Sigmoid colon (tissue), 7 donors: ENCODE data around the gene PDE7B. TPM values are rescaled to one million over a fixed set of nuclear protein-coding genes. Genes with fewer than 3 reads are reported as not detected.

ENCODE experiments used
- DNase-seq: peaks from one replicate; pipeline ENCODE4 v3.0.0-alpha.2; 2019
- H3K27ac ChIP-seq, 4 donors: fragments of 200-600 bp; sonication (generic); one replicate each; pipeline ENCODE4 v1.5.1; 2016 to 2019; ENCODE audit warnings: mild to moderate bottlenecking in 1 of 4
- H3K27me3 ChIP-seq, 3 donors: fragments of 200-600 bp; sonication (generic); one replicate each; pipeline ENCODE4 v1.5.1; 2019; ENCODE audit warnings: mild to moderate bottlenecking in 1 of 3
- H3K36me3 ChIP-seq, 4 donors: fragments of 200-600 bp; sonication (generic); one replicate each; pipeline ENCODE4 v1.5.1; 2016 to 2019
- H3K4me1 ChIP-seq, 4 donors: fragments of 200-600 bp; sonication (generic); one replicate each; pipeline ENCODE4 v1.5.1; 2017 to 2019
- H3K4me3 ChIP-seq, 4 donors: fragments of 200-600 bp; sonication (generic); one replicate each; pipeline ENCODE4 v1.5.1; 2017 to 2019; ENCODE audit warnings: mild to moderate bottlenecking in 2 of 4, moderate library complexity in 1 of 4
- H3K9me3 ChIP-seq, 4 donors: fragments of 200-600 bp in 3 of 4; sonication (generic) in 3 of 4; one replicate each; pipeline versions ENCODE4 v1.5.1 to v1.6.1; 2013 to 2019
- EP300 ChIP-seq, 4 donors: sonication (generic); formaldehyde crosslinking; IDR thresholded peaks; one replicate each; pipeline ENCODE4 v1.6.1; 2017; ENCODE audit warnings: antibody characterized with exemption in 4 of 4
- POLR2A ChIP-seq, 2 donors: fragments of 450-650 bp; IDR thresholded peaks; one replicate each; pipeline ENCODE4 v1.6.1; 2016; ENCODE audit warnings: antibody characterized with exemption in 2 of 2, mild to moderate bottlenecking in 2 of 2, moderate library complexity in 2 of 2
- POLR2AphosphoS5 ChIP-seq, 4 donors: sonication (generic); formaldehyde crosslinking; IDR thresholded peaks; one replicate each; pipeline ENCODE4 v1.6.1; 2017; ENCODE audit warnings: antibody characterized with exemption in 4 of 4
- WGBS, 2 donors: extraction: QIAGEN DNeasy Blood & Tissue Kit; methylation state at CpG; one replicate each; pipeline ENCODE4 v1.1.7; 2013; 5-methylcytosine and 5-hydroxymethylcytosine counted together
- intact Hi-C: fragments of 100-400 bp; cut with DNase I; formaldehyde crosslinking; loops from one replicate; pipeline ENCODE4 v1.15.1; 2023
- polyA plus RNA-seq, 3 donors: library from polyadenylated mRNA; stranded (reverse); fragments of 200-250 nt; gene quantifications; one replicate each; pipeline ENCODE4 v1.2.3, GENCODE V29; 2013
- total RNA-seq, 4 donors: library from RNA; depleted of rRNA; stranded (reverse); fragments of >200 nt; gene quantifications; one replicate each; pipeline ENCODE4 v1.1.0, GENCODE V29; 2016
- TF ChIP-seq, protein P1 (sequence below), 4 experiments: fragments of 450-650 bp in 3 of 4; fragments of 200-600 bp in 1 of 4; IDR thresholded peaks; one replicate each; pipeline ENCODE4 v1.5.1; 2016 to 2019; ENCODE audit warnings: antibody characterized with exemption in 4 of 4, mild to moderate bottlenecking in 3 of 4, moderate library complexity in 2 of 4
- donor health status: healthy with polysubstance abuse.
- donor health status: Bipolar disorder and iron deficiency.
- donor health status: healthy.

PDE7B gene
- total and polyA plus RNA-seq, 7 donors: 1.1 to 10.3 (median 6.3) TPM

DNA sequence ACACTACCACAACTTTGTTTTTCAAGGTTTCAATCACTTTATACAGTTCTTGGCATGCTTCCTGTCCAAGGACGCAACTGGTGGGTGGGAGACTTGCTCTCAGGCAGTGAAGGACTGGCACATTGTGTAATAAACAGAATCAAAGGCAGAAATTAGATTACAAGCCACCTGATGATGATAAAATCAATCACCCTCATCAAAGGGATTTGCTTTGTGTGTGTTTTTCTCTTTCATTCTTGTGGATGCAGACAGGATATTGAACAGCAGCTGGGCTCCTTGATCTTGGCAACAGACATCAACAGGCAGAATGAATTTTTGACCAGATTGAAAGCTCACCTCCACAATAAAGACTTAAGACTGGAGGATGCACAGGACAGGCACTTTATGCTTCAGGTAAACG lies 327.2 kb downstream of the PDE7B start:
- Histone ChIP-seq H3K9me3 (no peaks in the 10 kb centered on the region), H3K27me3 (no peaks in the 10 kb centered on the region), H3K4me1 (peaks cover 0 to 7% (median 0%) of the 10 kb centered on the region in 4 donors), H3K27ac (no peak overlapping the region), H3K36me3 (no peaks in the 10 kb centered on the region), H3K4me3 (no peak overlapping the region)
- TF ChIP-seq POLR2A (IDR thresholded peaks at IDR 0.05) (no peak), POLR2AphosphoS5 (IDR thresholded peaks at IDR 0.05) (no peak), EP300 (IDR thresholded peaks at IDR 0.05) (no peak)
- TF ChIP-seq, protein P1, sequence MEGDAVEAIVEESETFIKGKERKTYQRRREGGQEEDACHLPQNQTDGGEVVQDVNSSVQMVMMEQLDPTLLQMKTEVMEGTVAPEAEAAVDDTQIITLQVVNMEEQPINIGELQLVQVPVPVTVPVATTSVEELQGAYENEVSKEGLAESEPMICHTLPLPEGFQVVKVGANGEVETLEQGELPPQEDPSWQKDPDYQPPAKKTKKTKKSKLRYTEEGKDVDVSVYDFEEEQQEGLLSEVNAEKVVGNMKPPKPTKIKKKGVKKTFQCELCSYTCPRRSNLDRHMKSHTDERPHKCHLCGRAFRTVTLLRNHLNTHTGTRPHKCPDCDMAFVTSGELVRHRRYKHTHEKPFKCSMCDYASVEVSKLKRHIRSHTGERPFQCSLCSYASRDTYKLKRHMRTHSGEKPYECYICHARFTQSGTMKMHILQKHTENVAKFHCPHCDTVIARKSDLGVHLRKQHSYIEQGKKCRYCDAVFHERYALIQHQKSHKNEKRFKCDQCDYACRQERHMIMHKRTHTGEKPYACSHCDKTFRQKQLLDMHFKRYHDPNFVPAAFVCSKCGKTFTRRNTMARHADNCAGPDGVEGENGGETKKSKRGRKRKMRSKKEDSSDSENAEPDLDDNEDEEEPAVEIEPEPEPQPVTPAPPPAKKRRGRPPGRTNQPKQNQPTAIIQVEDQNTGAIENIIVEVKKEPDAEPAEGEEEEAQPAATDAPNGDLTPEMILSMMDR (IDR thresholded peaks at IDR 0.05): no peak
- DNase-seq: no peak
- intact Hi-C loops: no loop called here
- WGBS, 2 donors: 51 to 68% methylated on average over 2 of the region's 2 CpGs

DNA sequence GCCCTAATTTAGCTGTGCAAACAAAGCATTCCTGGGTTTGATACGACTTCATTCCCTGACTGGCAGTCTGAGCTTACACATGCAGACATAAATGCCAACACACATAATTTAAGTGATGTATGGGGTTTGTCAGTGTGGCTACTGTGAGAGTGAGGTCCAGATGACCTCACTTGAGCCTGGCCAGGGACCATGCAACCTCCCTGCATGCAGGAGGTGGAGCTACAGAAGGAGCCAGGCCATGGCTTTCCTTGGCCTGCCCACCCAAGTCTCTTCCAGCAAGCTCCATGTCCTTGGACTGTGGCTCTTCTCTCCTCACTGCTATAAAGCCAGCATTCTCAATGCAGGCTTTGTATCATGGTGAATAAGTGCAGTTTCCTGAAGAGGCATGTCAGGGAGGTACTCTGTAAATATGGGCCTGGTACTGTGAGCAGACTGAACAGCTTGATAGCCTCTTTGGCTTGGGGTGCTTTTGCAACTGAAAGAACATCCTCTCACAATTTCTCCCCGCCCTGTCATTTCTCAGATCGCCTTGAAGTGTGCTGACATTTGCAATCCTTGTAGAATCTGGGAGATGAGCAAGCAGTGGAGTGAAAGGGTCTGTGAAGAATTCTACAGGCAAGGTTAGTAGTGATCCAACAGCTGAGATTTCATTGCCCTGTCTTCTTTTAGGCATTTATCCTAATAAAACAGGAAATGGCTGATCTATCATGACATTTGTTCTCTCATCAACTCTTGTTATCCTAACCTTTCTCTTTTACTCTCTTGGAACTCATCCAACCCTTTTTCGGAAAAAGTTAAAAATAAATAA lies 329.4 kb downstream of the PDE7B start:
- H3K27ac ChIP-seq: no peak overlapping the region
- WGBS, 2 donors: 79 to 80% methylated on average over 4 of the region's 4 CpGs

DNA sequence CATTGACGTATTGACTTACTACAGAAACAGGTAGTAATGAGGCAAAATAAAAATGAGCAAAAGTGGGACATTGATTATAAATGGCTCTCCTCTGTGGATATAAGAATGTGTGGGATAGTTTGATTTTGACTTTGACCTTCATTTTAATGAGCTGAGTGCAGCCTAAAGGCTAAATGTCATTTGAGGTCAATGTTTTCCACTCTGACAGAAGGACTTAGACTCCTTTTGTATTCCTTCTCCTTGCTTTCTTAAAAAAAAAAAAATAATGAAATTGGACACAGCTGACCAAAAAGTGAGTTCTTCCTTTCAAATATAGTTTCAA lies 330.0 kb downstream of the PDE7B start:
- 91 to 92% methylated on average over 1 of the region's 1 CpG for WGBS, 2 donors
- no peak overlapping the region for H3K27ac ChIP-seq
- no peak for DNase-seq
- no peaks in the 10 kb centered on the region for H3K27me3 ChIP-seq
- TF ChIP-seq POLR2AphosphoS5 (IDR thresholded peaks at IDR 0.05): no peak
- no peak for TF ChIP-seq POLR2A (IDR thresholded peaks at IDR 0.05)
- TF ChIP-seq, protein P1 (IDR thresholded peaks at IDR 0.05): no peak
- no peak for TF ChIP-seq EP300 (IDR thresholded peaks at IDR 0.05)
- no peaks in the 10 kb centered on the region for H3K36me3 ChIP-seq
- intact Hi-C loops: no loop called here
- no peaks in the 10 kb centered on the region for H3K9me3 ChIP-seq
- H3K4me1 ChIP-seq: peaks cover 0 to 7% (median 0%) of the 10 kb centered on the region in 4 donors
- H3K4me3 ChIP-seq: no peak overlapping the region

More for the DNA sequence above, 329.4 kb downstream of the PDE7B start:
- Histone ChIP-seq H3K4me1 (peaks cover 0 to 7% (median 0%) of the 10 kb centered on the region in 4 donors), H3K27me3 (no peaks in the 10 kb centered on the region), H3K9me3 (no peaks in the 10 kb centered on the region), H3K36me3 (no peaks in the 10 kb centered on the region), H3K4me3 (no peak overlapping the region)
- no peak for TF ChIP-seq POLR2AphosphoS5 (IDR thresholded peaks at IDR 0.05)
- TF ChIP-seq POLR2A (IDR thresholded peaks at IDR 0.05): no peak
- DNase-seq: no peak
- intact Hi-C loops: no loop called here

DNA sequence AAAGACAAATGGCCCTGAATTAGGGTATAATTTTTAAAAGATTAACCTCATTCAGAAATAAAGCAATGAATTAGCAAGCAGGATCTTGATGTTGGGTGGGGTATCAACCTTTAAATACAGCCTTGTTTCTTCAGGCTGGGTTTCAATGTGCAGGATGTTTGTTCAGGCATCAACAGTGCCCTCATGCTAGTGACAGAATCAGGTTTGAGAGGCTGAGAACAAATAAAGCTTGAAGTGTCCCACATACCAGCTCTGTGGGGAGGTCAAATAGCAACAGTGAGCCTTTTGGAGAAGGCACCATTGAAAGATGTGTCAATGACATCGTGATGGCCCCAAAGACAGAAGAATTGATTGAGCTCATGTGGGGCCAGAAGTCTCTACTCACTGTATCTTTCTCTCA lies 330.4 kb downstream of the PDE7B start:
- H3K9me3 ChIP-seq: no peaks in the 10 kb centered on the region
- TF ChIP-seq POLR2AphosphoS5 (IDR thresholded peaks at IDR 0.05) (no peak), POLR2A (IDR thresholded peaks at IDR 0.05) (no peak), EP300 (IDR thresholded peaks at IDR 0.05) (no peak)
- TF ChIP-seq, protein P1 (IDR thresholded peaks at IDR 0.05): no peak
- no peak overlapping the region for H3K27ac ChIP-seq
- H3K36me3 ChIP-seq: no peaks in the 10 kb centered on the region
- 67 to 80% methylated on average over 1 of the region's 1 CpG for WGBS, 2 donors
- H3K4me3 ChIP-seq: no peak overlapping the region
- H3K27me3 ChIP-seq: no peaks in the 10 kb centered on the region
- intact Hi-C loops: no loop called here
- H3K4me1 ChIP-seq: peaks cover 0 to 7% (median 0%) of the 10 kb centered on the region in 4 donors
- DNase-seq: no peak

DNA sequence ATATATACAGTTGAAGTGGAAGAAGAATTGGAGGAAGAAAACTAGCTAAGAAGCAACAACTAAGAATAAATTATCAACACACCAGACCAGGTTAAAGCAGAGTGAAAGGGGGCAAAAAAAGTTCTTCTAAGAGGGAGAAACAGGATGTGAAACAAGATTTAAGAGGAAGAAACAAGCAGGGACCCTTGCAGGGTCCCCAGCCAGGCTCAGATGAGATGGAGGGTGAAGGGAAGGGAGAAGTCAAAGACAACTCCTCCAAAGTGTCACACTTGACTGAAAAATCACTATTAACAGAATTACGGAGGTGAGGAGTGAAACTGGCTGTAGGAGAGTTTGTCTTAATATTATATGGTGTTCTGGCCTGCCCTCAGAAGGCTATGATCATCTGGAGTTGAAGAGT lies 333.2 kb downstream of the PDE7B start:
- no peaks in the 10 kb centered on the region for H3K9me3 ChIP-seq
- H3K36me3 ChIP-seq: peaks cover 0 to 7% (median 0%) of the 10 kb centered on the region in 4 donors
- H3K4me3 ChIP-seq: no peak overlapping the region
- no peaks in the 10 kb centered on the region for H3K27me3 ChIP-seq
- 79 to 80% methylated on average over 1 of the region's 1 CpG for WGBS, 2 donors
- intact Hi-C loops: no loop called here
- TF ChIP-seq POLR2A (IDR thresholded peaks at IDR 0.05) (no peak), POLR2AphosphoS5 (IDR thresholded peaks at IDR 0.05) (no peak), EP300 (IDR thresholded peaks at IDR 0.05) (no peak)
- TF ChIP-seq, protein P1 (IDR thresholded peaks at IDR 0.05): no peak
- H3K27ac ChIP-seq: no peak overlapping the region
- H3K4me1 ChIP-seq: peaks cover 0 to 7% (median 0%) of the 10 kb centered on the region in 4 donors
- DNase-seq: no peak
